BE2C (cell line): ENCODE results near the gene DNAH8.

ENCODE experiments used
- DNase-seq: peaks from one replicate; pipeline ENCODE4 v3.0.0-alpha.2; 2020
- H3K27me3 ChIP-seq: fragments of 250-450 bp; sonication (Bioruptor Pico); 2 replicates; pipeline ENCODE4 v1.5.1; 2020; ENCODE audit warnings: mild to moderate bottlenecking
- H3K36me3 ChIP-seq: fragments of 250-450 bp; sonication (Bioruptor Pico); 2 replicates; pipeline ENCODE4 v1.5.1; 2020; ENCODE audit warnings: mild to moderate bottlenecking
- H3K4me1 ChIP-seq: fragments of 250-450 bp; sonication (Bioruptor Pico); 2 replicates; pipeline ENCODE4 v1.5.1; 2020
- H3K4me3 ChIP-seq: 2 replicates; pipeline ENCODE4 v1.5.1; 2011; ENCODE audit warnings: low read depth, low read length
- H3K9me3 ChIP-seq: fragments of 250-450 bp; sonication (Bioruptor Pico); 2 replicates; pipeline ENCODE4 v1.5.1; 2020
- CTCF ChIP-seq: IDR thresholded peaks from 2 replicates; pipeline ENCODE4 v1.5.1; 2012; ENCODE audit warnings: mild to moderate bottlenecking, low read depth, low read length

DNAH8 gene

GRCh38 chr6:38847497-38847896 is 132.4 kb downstream of the DNAH8 start:
- TF ChIP-seq CTCF, result no peak
- no peak for DNase-seq
- H3K36me3 ChIP-seq, result no peaks in the 10 kb centered on the region
- H3K4me1 ChIP-seq, result no peaks in the 10 kb centered on the region
- H3K4me3 ChIP-seq, result no peak overlapping the region
- H3K27me3 ChIP-seq, result no peaks in the 10 kb centered on the region
- H3K9me3 ChIP-seq, result no peaks in the 10 kb centered on the region

GRCh38 chr6:38848760-38849159 is 133.6 kb downstream of the DNAH8 start:
- DNase-seq, result no peak
- no peaks in the 10 kb centered on the region for H3K27me3 ChIP-seq
- no peaks in the 10 kb centered on the region for H3K36me3 ChIP-seq
- H3K4me3 ChIP-seq, result no peak overlapping the region
- H3K9me3 ChIP-seq, result no peaks in the 10 kb centered on the region
- TF ChIP-seq CTCF, result no peak
- H3K4me1 ChIP-seq, result no peaks in the 10 kb centered on the region

- no peak for TF ChIP-seq CTCF
- no peaks in the 10 kb centered on the region for H3K4me1 ChIP-seq
- no peak overlapping the region for H3K4me3 ChIP-seq
- H3K27me3 ChIP-seq, result no peaks in the 10 kb centered on the region
- no peaks in the 10 kb centered on the region for H3K9me3 ChIP-seq
- no peak for DNase-seq
- H3K36me3 ChIP-seq, result no peaks in the 10 kb centered on the region
Measured at GRCh38 chr6:38852215-38852614, 137.1 kb downstream of the DNAH8 start.

- no peak for TF ChIP-seq CTCF
- H3K36me3 ChIP-seq, result no peaks in the 10 kb centered on the region
- no peak for DNase-seq
- no peaks in the 10 kb centered on the region for H3K4me1 ChIP-seq
- H3K9me3 ChIP-seq, result no peaks in the 10 kb centered on the region
- no peaks in the 10 kb centered on the region for H3K27me3 ChIP-seq
- H3K4me3 ChIP-seq, result no peak overlapping the region
Measured at GRCh38 chr6:38853236-38853635, 138.1 kb downstream of the DNAH8 start.

DNA sequence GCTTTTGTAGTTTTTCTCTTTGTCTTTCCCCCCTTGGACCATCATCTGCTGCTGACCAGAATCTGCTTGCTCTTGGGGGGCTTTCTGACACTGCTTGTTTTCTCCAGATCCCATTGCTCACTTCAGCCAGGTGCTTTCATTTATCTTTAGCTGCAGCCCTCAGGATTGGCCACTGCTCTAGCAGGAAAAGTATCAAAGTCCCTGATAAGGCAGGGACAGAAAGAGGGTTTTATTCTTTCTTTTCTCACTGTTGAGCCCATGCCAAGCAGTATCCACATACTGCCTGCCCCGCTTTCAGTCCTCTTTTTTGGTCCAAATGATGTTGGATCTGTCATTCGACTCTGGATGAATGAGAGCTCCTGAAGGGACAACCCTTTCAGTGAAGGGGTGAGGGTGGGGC is 141.4 kb downstream of the DNAH8 start:
- H3K27me3 ChIP-seq, result no peaks in the 10 kb centered on the region
- TF ChIP-seq CTCF, result no peak
- DNase-seq, result no peak
- no peaks in the 10 kb centered on the region for H3K9me3 ChIP-seq
- H3K4me3 ChIP-seq, result no peak overlapping the region
- no peaks in the 10 kb centered on the region for H3K36me3 ChIP-seq
- H3K4me1 ChIP-seq, result no peaks in the 10 kb centered on the region

- Histone ChIP-seq H3K27me3 (no peaks in the 10 kb centered on the region), H3K4me1 (no peaks in the 10 kb centered on the region), H3K4me3 (no peak overlapping the region), H3K36me3 (no peaks in the 10 kb centered on the region), H3K9me3 (no peaks in the 10 kb centered on the region)
- no peak for DNase-seq
- no peak for TF ChIP-seq CTCF
Measured at GRCh38 chr6:38857815-38858214, 142.7 kb downstream of the DNAH8 start.
